Prostate gland (tissue), 2 donors: ENCODE measurements around the gene KLF5. TPM values are rescaled to one million over a fixed set of nuclear protein-coding genes. Genes with fewer than 3 reads are reported as not detected.

Source experiments
- DNase-seq: peaks from one replicate; pipeline ENCODE4 v3.0.0-alpha.2; 2019; ENCODE audit warnings: low spot score
- H3K27ac ChIP-seq, 2 donors: fragments of 200-600 bp; sonication (generic); 2 replicates each; pipeline ENCODE4 v1.5.1; 2017 to 2019
- H3K27me3 ChIP-seq: fragments of 200-600 bp; sonication (generic); replicated peaks from 2 replicates; pipeline ENCODE4 v1.5.1; 2019; ENCODE audit not compliant: insufficient read depth
- H3K36me3 ChIP-seq, 2 donors: fragments of 200-600 bp; sonication (generic); 1 replicate in 1 of 2; 2 replicates in 1 of 2; pipeline versions ENCODE4 v1.5.1 to v1.8.1; 2017 to 2019
- H3K4me1 ChIP-seq: fragments of 200-600 bp; sonication (generic); replicated peaks from 2 replicates; pipeline ENCODE4 v1.5.1; 2019
- H3K4me3 ChIP-seq, 2 donors: fragments of 200-600 bp; sonication (generic); 2 replicates each; pipeline ENCODE4 v1.5.1; 2017 to 2019
- H3K9me3 ChIP-seq: fragments of 200-600 bp; sonication (generic); 2 replicates; pipeline ENCODE4 v1.5.1; 2017
- POLR2A ChIP-seq: fragments of 450-650 bp; IDR thresholded peaks from one replicate; pipeline ENCODE4 v1.6.1; 2016; ENCODE audit warnings: antibody characterized with exemption, mild to moderate bottlenecking
- POLR2AphosphoS5 ChIP-seq: sonication (generic); formaldehyde crosslinking; IDR thresholded peaks from one replicate; pipeline ENCODE4 v1.6.1; 2017; ENCODE audit warnings: antibody characterized with exemption
- WGBS: methylation state at CpG from one replicate; pipeline ENCODE4 v1.1.5; 2018; 5-methylcytosine and 5-hydroxymethylcytosine counted together
- intact Hi-C: fragments of 100-400 bp; cut with DNase I; formaldehyde crosslinking; loops from one replicate; pipeline ENCODE4 v1.14.2; 2022
- total RNA-seq, 2 donors: library from RNA; depleted of rRNA; stranded (reverse); fragments of >200 nt; gene quantifications; one replicate each; pipeline ENCODE4 v1.1.0, GENCODE V29; 2016
- TF ChIP-seq, protein P1 (sequence below), 4 experiments: fragments of 200-600 bp in 2 of 4; fragments of 450-650 bp in 2 of 4; sonication (generic) in 2 of 4; IDR thresholded peaks; 1 replicate in 3 of 4; 2 replicates in 1 of 4; pipeline ENCODE4 v1.5.1; 2016 to 2019; ENCODE audit warnings: antibody characterized with exemption in 4 of 4, mild to moderate bottlenecking in 2 of 4, moderate library complexity in 2 of 4

KLF5 gene
- total RNA-seq, 2 donors from 2014 or later, result 42.3 to 50.6 TPM

DNA sequence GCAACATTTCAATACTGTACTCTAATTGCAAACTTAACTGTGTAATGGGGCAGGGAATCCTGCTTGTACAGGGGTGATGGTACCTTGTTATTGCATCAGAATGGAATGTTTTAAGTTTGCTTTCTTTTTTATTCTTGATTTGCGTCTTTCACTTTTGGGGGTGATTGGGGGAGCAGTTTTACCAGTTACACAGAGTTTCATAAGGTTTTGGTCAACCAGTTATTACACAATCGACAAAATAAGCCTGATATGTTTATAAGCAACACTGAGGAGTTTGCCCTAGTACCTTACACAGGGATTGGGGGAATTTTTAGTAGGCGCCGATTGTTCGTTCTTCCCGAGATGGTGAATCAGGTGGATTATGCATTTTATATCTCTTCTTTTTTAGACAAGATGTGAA lies 2.7 kb downstream of the KLF5 start:
- Histone ChIP-seq H3K4me1 (peaks cover 5% of the 10 kb centered on the region), H3K9me3 (no peaks in the 10 kb centered on the region), H3K36me3 (no peaks in the 10 kb centered on the region), H3K27me3 (no peaks in the 10 kb centered on the region), H3K4me3 (peak overlapping the region; percentile 77 to 88), H3K27ac (peak overlapping the region; percentile 85 to 89)
- DNase-seq, result no peak
- TF ChIP-seq, protein P1, sequence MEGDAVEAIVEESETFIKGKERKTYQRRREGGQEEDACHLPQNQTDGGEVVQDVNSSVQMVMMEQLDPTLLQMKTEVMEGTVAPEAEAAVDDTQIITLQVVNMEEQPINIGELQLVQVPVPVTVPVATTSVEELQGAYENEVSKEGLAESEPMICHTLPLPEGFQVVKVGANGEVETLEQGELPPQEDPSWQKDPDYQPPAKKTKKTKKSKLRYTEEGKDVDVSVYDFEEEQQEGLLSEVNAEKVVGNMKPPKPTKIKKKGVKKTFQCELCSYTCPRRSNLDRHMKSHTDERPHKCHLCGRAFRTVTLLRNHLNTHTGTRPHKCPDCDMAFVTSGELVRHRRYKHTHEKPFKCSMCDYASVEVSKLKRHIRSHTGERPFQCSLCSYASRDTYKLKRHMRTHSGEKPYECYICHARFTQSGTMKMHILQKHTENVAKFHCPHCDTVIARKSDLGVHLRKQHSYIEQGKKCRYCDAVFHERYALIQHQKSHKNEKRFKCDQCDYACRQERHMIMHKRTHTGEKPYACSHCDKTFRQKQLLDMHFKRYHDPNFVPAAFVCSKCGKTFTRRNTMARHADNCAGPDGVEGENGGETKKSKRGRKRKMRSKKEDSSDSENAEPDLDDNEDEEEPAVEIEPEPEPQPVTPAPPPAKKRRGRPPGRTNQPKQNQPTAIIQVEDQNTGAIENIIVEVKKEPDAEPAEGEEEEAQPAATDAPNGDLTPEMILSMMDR (IDR thresholded peaks at IDR 0.05), result no peak
- TF ChIP-seq POLR2AphosphoS5, result peak; percentile 23
- TF ChIP-seq POLR2A, result no peak
- WGBS, result 53% methylated on average over 6 of the region's 6 CpGs
- intact Hi-C loops, result loop anchor here (2.0 kb wide), 1 partner anchor 647 kb away; no protein-coding TSS in a partner anchor

DNA sequence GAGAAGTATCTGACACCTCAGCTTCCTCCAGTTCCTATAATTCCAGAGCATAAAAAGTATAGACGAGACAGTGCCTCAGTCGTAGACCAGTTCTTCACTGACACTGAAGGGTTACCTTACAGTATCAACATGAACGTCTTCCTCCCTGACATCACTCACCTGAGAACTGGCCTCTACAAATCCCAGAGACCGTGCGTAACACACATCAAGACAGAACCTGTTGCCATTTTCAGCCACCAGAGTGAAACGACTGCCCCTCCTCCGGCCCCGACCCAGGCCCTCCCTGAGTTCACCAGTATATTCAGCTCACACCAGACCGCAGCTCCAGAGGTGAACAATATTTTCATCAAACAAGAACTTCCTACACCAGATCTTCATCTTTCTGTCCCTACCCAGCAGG lies 3.1 kb downstream of the KLF5 start:
- H3K4me1 ChIP-seq, result peaks cover 5% of the 10 kb centered on the region
- intact Hi-C loops, result loop anchor here (2.0 kb wide), 1 partner anchor 647 kb away; no protein-coding TSS in a partner anchor
- WGBS, result 49% methylated on average over 9 of the region's 9 CpGs
- peak; percentile 40 for DNase-seq
- no peaks in the 10 kb centered on the region for H3K36me3 ChIP-seq
- H3K9me3 ChIP-seq, result no peaks in the 10 kb centered on the region
- TF ChIP-seq, protein P1 (IDR thresholded peaks at IDR 0.05), result peak in 1 of 4 experiments; percentile 7
- TF ChIP-seq POLR2AphosphoS5, result no peak
- no peak for TF ChIP-seq POLR2A
- H3K27ac ChIP-seq, result peak overlapping the region; percentile 85 to 89
- H3K4me3 ChIP-seq, result peak overlapping the region; percentile 77 to 88
- no peaks in the 10 kb centered on the region for H3K27me3 ChIP-seq

DNA sequence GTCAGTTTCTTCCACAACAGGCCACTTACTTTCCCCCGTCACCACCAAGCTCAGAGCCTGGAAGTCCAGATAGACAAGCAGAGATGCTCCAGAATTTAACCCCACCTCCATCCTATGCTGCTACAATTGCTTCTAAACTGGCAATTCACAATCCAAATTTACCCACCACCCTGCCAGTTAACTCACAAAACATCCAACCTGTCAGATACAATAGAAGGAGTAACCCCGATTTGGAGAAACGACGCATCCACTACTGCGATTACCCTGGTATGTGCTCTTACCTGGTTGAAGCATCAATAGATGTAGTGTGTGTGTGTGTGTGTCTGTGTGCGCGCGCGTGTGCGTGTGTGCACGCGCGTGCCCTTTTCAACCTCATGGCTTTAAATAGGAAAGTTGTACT lies 3.7 kb downstream of the KLF5 start:
- intact Hi-C loops, result no loop called here
- TF ChIP-seq, protein P1 (IDR thresholded peaks at IDR 0.05), result no peak
- TF ChIP-seq POLR2A, result no peak
- no peak for TF ChIP-seq POLR2AphosphoS5
- peaks cover 5% of the 10 kb centered on the region for H3K4me1 ChIP-seq
- no peak for DNase-seq
- H3K27ac ChIP-seq, result peak overlapping the region; percentile 85 to 89
- H3K27me3 ChIP-seq, result no peaks in the 10 kb centered on the region
- no peaks in the 10 kb centered on the region for H3K36me3 ChIP-seq
- peak overlapping the region in 1 of 2 donors; percentile 88 for H3K4me3 ChIP-seq
- WGBS, result 68% methylated on average over 13 of the region's 13 CpGs
- H3K9me3 ChIP-seq, result no peaks in the 10 kb centered on the region

DNA sequence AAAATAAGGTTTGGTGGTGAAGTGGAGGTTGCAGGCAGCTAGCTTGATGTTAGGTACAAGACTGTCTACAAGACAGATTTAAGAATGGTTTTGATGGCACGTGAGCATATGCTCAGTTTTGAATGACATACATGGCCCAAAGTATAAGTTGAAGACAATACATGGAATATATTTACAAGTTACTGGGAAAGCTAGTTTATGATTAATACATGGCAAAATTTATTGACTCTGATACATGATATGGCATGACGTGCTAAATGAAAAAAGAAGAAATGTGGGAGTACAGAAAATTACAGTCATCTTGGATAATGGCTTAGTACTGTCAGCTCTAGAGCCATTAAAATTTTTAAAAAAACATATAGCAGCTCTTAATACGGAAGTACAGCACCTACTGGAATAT lies 4.4 kb downstream of the KLF5 start:
- Histone ChIP-seq H3K36me3 (no peaks in the 10 kb centered on the region), H3K27me3 (no peaks in the 10 kb centered on the region), H3K9me3 (no peaks in the 10 kb centered on the region), H3K4me1 (peaks cover 5% of the 10 kb centered on the region), H3K4me3 (no peak overlapping the region), H3K27ac (peak overlapping the region in 1 of 2 donors; percentile 28)
- intact Hi-C loops, result no loop called here
- WGBS, result 36% methylated on average over 3 of the region's 3 CpGs
- no peak for DNase-seq
- TF ChIP-seq POLR2A (no peak), POLR2AphosphoS5 (no peak)
- TF ChIP-seq, protein P1 (IDR thresholded peaks at IDR 0.05), result no peak

DNA sequence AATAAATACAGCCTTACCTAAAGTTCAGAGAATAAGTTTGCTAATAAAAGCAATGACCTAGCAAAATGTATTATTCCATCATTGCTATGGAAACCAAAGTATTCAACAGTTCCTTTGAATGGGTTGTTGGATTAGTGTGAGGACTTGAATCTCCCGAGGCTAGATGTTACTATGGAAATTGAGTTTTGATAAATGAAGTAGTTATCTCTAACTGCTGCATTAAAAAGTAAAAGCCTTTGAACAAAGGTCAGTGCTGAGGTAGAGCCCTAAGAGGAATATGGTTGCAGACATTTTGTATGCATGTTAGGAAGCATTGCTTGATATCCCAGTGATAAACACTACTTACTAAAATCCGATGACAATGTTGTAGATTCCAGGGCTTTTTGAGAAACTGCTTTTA lies 6.2 kb downstream of the KLF5 start:
- Histone ChIP-seq H3K27me3 (no peaks in the 10 kb centered on the region), H3K27ac (peak overlapping the region in 1 of 2 donors; percentile 12), H3K9me3 (no peaks in the 10 kb centered on the region), H3K36me3 (no peaks in the 10 kb centered on the region), H3K4me1 (peaks cover 5% of the 10 kb centered on the region), H3K4me3 (no peak overlapping the region)
- WGBS, result 40% methylated on average over 2 of the region's 2 CpGs
- intact Hi-C loops, result no loop called here
- TF ChIP-seq POLR2A (no peak), POLR2AphosphoS5 (no peak)
- TF ChIP-seq, protein P1 (IDR thresholded peaks at IDR 0.05), result no peak
- DNase-seq, result no peak
